Mucosa of stomach (tissue), 1 donor: ENCODE data around the gene FASN.
A peak's percentile ranks its signal among the peaks of the same experiment; 100 is the strongest.

Experiments
- H3K27me3 ChIP-seq: one replicate; pipeline ENCODE4 v1.7.0; 2013; ENCODE audit warnings: mild to moderate bottlenecking, low read length; ENCODE audit not compliant: control insufficient read depth, insufficient read depth
- H3K36me3 ChIP-seq: one replicate; pipeline ENCODE4 v1.7.0; 2013; ENCODE audit warnings: low read length; ENCODE audit not compliant: control insufficient read depth, insufficient read depth
- H3K4me1 ChIP-seq: one replicate; pipeline ENCODE4 v1.7.0; 2013; ENCODE audit warnings: mild to moderate bottlenecking, low read length; ENCODE audit not compliant: control insufficient read depth, insufficient read depth
- H3K4me3 ChIP-seq: one replicate; pipeline ENCODE4 v1.7.0; 2013; ENCODE audit warnings: low read length
- H3K9ac ChIP-seq: one replicate; pipeline ENCODE4 v1.7.0; 2013; ENCODE audit warnings: mild to moderate bottlenecking, low read length, moderate library complexity
- H3K9me3 ChIP-seq: one replicate; pipeline ENCODE4 v1.7.0; 2013; ENCODE audit warnings: mild to moderate bottlenecking, low read length, moderate library complexity; ENCODE audit not compliant: control insufficient read depth
- donor health status: Pancreatic carcinoma.

FASN gene

GRCh38 chr17:82114447-82114846 is 16.4 kb upstream of the FASN start:
- Histone ChIP-seq H3K36me3 (no peaks in the 10 kb centered on the region), H3K4me3 (no peak overlapping the region), H3K27me3 (no peaks in the 10 kb centered on the region), H3K4me1 (peaks cover 13% of the 10 kb centered on the region), H3K9me3 (no peaks in the 10 kb centered on the region), H3K9ac (no peak overlapping the region)

GRCh38 chr17:82113941-82114340 is 15.9 kb upstream of the FASN start:
- peaks cover 13% of the 10 kb centered on the region for H3K4me1 ChIP-seq

GRCh38 chr17:82113422-82113821 is 15.4 kb upstream of the FASN start:
- no peaks in the 10 kb centered on the region for H3K36me3 ChIP-seq
- no peak overlapping the region for H3K4me3 ChIP-seq
- H3K27me3 ChIP-seq = no peaks in the 10 kb centered on the region
- no peaks in the 10 kb centered on the region for H3K9me3 ChIP-seq
- H3K9ac ChIP-seq = no peak overlapping the region
- H3K4me1 ChIP-seq = peaks cover 9% of the 10 kb centered on the region

More at GRCh38 chr17:82113941-82114340, 15.9 kb upstream of the FASN start:
- H3K9me3 ChIP-seq = no peaks in the 10 kb centered on the region
- no peak overlapping the region for H3K4me3 ChIP-seq
- H3K27me3 ChIP-seq = no peaks in the 10 kb centered on the region
- H3K36me3 ChIP-seq = no peaks in the 10 kb centered on the region
- H3K9ac ChIP-seq = no peak overlapping the region

DNA sequence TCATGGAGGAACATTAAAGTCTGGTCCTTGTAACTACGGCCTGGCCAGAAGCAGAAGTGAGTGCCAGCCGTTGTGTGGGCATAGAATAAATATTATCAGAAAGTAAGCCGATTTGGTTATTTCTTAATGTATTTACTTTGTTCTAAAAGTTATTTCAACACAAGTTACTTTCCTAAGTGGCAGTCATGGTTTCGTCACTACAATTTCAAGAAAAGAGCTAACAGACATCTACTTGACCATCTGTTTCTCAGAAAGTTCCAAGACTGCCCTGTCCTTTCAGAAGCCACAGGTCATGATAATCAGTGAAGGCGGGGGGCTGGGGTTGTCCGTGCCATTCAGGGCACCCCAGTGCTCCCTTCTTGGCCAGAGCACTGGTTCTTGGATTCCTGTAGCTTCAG is 14.9 kb upstream of the FASN start:
- Histone ChIP-seq H3K9me3 (no peaks in the 10 kb centered on the region), H3K27me3 (no peaks in the 10 kb centered on the region), H3K4me1 (peaks cover 6% of the 10 kb centered on the region), H3K36me3 (no peaks in the 10 kb centered on the region), H3K4me3 (no peak overlapping the region), H3K9ac (no peak overlapping the region)

GRCh38 chr17:82112181-82112913 is 14.3 kb upstream of the FASN start:
- Histone ChIP-seq H3K9ac (no peak overlapping the region), H3K9me3 (no peaks in the 10 kb centered on the region), H3K27me3 (no peaks in the 10 kb centered on the region), H3K4me1 (peaks cover 11% of the 10 kb centered on the region), H3K36me3 (no peaks in the 10 kb centered on the region), H3K4me3 (no peak overlapping the region)

- H3K9me3 ChIP-seq = no peaks in the 10 kb centered on the region
- H3K4me3 ChIP-seq = no peak overlapping the region
- H3K9ac ChIP-seq = no peak overlapping the region
- no peaks in the 10 kb centered on the region for H3K27me3 ChIP-seq
- H3K36me3 ChIP-seq = no peaks in the 10 kb centered on the region
- peaks cover 32% of the 10 kb centered on the region for H3K4me1 ChIP-seq
Measured at GRCh38 chr17:82110298-82110697, 12.3 kb upstream of the FASN start.

DNA sequence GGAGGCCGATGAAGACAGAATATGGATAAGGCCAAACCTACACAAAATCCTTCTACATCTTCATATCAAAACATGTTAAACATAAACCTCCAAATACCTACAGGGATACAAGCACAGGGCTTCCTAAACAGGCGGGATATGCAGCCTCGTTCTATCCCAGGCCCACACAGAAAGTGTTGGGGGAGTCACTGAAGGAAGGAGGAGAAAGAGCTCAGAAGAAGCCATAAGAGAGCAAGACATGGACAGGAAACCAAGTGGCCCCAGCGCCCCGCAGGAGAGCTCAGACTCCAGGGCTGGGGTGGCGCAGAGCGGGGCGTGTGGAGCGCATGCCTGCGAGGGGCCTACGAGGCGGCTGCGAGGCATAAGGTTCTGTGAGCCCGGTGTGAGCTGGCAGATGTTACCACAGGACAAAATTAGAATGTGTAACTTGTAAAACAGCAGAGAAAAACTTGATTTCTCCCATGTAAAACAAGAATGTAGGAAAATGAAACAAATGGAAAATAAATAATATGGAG is 11.0 kb upstream of the FASN start:
- Histone ChIP-seq H3K4me1 (peaks cover 40% of the 10 kb centered on the region), H3K9me3 (no peaks in the 10 kb centered on the region), H3K27me3 (no peaks in the 10 kb centered on the region), H3K4me3 (no peak overlapping the region), H3K9ac (no peak overlapping the region), H3K36me3 (no peaks in the 10 kb centered on the region)

- no peaks in the 10 kb centered on the region for H3K27me3 ChIP-seq
- peaks cover 45% of the 10 kb centered on the region for H3K4me1 ChIP-seq
- H3K9ac ChIP-seq = no peak overlapping the region
- no peaks in the 10 kb centered on the region for H3K36me3 ChIP-seq
- H3K9me3 ChIP-seq = no peaks in the 10 kb centered on the region
- H3K4me3 ChIP-seq = no peak overlapping the region
Measured at GRCh38 chr17:82108496-82108945, 10.5 kb upstream of the FASN start.

- no peak overlapping the region for H3K9ac ChIP-seq
- H3K4me3 ChIP-seq = no peak overlapping the region
- H3K27me3 ChIP-seq = no peaks in the 10 kb centered on the region
- H3K36me3 ChIP-seq = no peaks in the 10 kb centered on the region
- H3K4me1 ChIP-seq = peaks cover 49% of the 10 kb centered on the region
- no peaks in the 10 kb centered on the region for H3K9me3 ChIP-seq
Measured at GRCh38 chr17:82108038-82108437, 10.0 kb upstream of the FASN start.

DNA sequence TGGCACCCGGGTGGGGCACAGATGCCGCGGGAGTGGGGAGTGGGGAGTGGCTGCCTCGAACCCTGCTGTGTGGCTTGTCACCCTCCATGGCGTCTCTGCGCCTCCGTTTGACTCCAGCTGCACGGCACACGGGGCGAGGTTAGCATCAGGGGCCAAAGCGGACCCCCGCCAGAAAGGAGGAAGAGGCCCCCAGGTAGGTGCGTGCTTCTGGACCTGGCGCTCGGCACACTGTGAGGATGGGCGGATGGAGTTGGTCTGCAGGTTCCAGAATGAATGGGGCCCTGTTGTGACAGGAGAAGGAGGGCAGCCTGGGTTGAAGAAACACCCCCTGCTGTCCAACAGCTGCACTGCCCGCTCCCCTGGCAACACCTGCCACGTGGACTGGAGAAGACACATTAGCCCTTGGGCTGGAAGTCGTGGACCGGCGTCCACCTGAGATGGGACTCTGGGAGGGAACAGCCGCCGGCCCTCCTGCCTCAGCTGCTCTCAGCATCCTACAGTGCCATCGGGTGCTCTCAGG is 9.4 kb upstream of the FASN start:
- H3K4me3 ChIP-seq = no peak overlapping the region
- peaks cover 49% of the 10 kb centered on the region for H3K4me1 ChIP-seq

GRCh38 chr17:82106688-82107305 is 8.8 kb upstream of the FASN start:
- H3K4me1 ChIP-seq = peaks cover 51% of the 10 kb centered on the region
- peak overlapping the region; percentile 67 for H3K9ac ChIP-seq
- H3K9me3 ChIP-seq = no peaks in the 10 kb centered on the region
- peak overlapping the region; percentile 49 for H3K4me3 ChIP-seq
- no peaks in the 10 kb centered on the region for H3K36me3 ChIP-seq
- H3K27me3 ChIP-seq = no peaks in the 10 kb centered on the region

More for the DNA sequence above, 9.4 kb upstream of the FASN start:
- no peaks in the 10 kb centered on the region for H3K9me3 ChIP-seq
- H3K27me3 ChIP-seq = no peaks in the 10 kb centered on the region
- no peaks in the 10 kb centered on the region for H3K36me3 ChIP-seq
- peak overlapping the region; percentile 67 for H3K9ac ChIP-seq
